Fibroblast of lung (primary cell): ENCODE data around the gene HECTD2. TPM values are rescaled to one million over a fixed set of nuclear protein-coding genes. Genes with fewer than 3 reads are reported as not detected.
"Not testable (repeated sequence)": the region's sequence is repeated elsewhere in the genome, so short reads cannot be mapped to it uniquely, and the experiment has no call there.

Experiments
- DNase-seq, 2 donors: peaks; one replicate each; pipeline versions ENCODE4 v3.0.0 to v3.0.0-alpha.2; 2010; ENCODE audit warnings: low read depth in 2 of 2
- H2AFZ ChIP-seq: 2 replicates; pipeline ENCODE4 v1.5.1; 2012; ENCODE audit warnings: low read length, control low read depth, inconsistent platforms
- H3K27ac ChIP-seq: 2 replicates; pipeline ENCODE4 v1.5.1; 2011; ENCODE audit warnings: low read length, control low read depth; ENCODE audit not compliant: insufficient read depth
- H3K27me3 ChIP-seq: 2 replicates; pipeline ENCODE4 v1.5.1; 2011; ENCODE audit warnings: mild to moderate bottlenecking, low read length; ENCODE audit not compliant: control insufficient read depth, insufficient read depth
- H3K36me3 ChIP-seq: 2 replicates; pipeline ENCODE4 v1.5.1; 2011; ENCODE audit warnings: low read length; ENCODE audit not compliant: control insufficient read depth, insufficient read depth
- H3K4me1 ChIP-seq: 2 replicates; pipeline ENCODE4 v1.5.1; 2011; ENCODE audit warnings: low read length; ENCODE audit not compliant: control insufficient read depth, insufficient read depth; ENCODE audit errors: extremely low read depth
- H3K4me2 ChIP-seq: 2 replicates; pipeline ENCODE4 v1.5.1; 2011; ENCODE audit warnings: low read length, control low read depth; ENCODE audit not compliant: insufficient read depth; ENCODE audit errors: extremely low read depth
- H3K4me3 ChIP-seq, 4 experiments: fragments of 200-600 bp in 1 of 4; sonication (generic) in 1 of 4; replicated peaks in 1 of 4; 2 replicates each; pipeline ENCODE4 v1.5.1; 2011 to 2016; ENCODE audit warnings: low read length in 4 of 4, low read depth in 3 of 4, mild to moderate bottlenecking in 3 of 4, control low read depth in 2 of 4, inconsistent platforms in 1 of 4, mixed read lengths in 1 of 4; ENCODE audit not compliant: insufficient read depth in 1 of 4; ENCODE audit errors: control extremely low read depth in 1 of 4
- H3K79me2 ChIP-seq: 2 replicates; pipeline ENCODE4 v1.5.1; 2012; ENCODE audit warnings: mild to moderate bottlenecking, low read length, inconsistent platforms; ENCODE audit not compliant: control insufficient read depth, insufficient read depth
- H3K9ac ChIP-seq: 2 replicates; pipeline ENCODE4 v1.5.1; 2011; ENCODE audit warnings: mild to moderate bottlenecking, low read length, control low read depth; ENCODE audit not compliant: insufficient read depth
- H3K9me3 ChIP-seq: 2 replicates; pipeline ENCODE4 v1.5.1; 2012; ENCODE audit warnings: low read depth, low read length; ENCODE audit not compliant: control insufficient read depth, insufficient read depth
- H4K20me1 ChIP-seq: 2 replicates; pipeline ENCODE4 v1.5.1; 2011; ENCODE audit warnings: low read length; ENCODE audit not compliant: control insufficient read depth, insufficient read depth; ENCODE audit errors: extremely low read depth
- EZH2 ChIP-seq: IDR thresholded peaks from 2 replicates; pipeline ENCODE4 v1.5.1; 2012; ENCODE audit warnings: low read length, control low read depth, mild to moderate bottlenecking; ENCODE audit errors: missing control alignments
- polyA plus RNA-seq, 2 donors: library from polyadenylated mRNA; depleted of rRNA in 1 of 2; stranded (reverse) in 1 of 2; unstranded in 1 of 2; fragments of >200 nt; gene quantifications; 2 replicates each; pipeline ENCODE4 v1.2.1, GENCODE V29; 2011 to 2012; ENCODE audit warnings: missing spikeins in 1 of 2
- total RNA-seq: library from RNA; depleted of rRNA; stranded (reverse); fragments of >200 nt; gene quantifications from 2 replicates; pipeline ENCODE4 v1.2.1, GENCODE V29; 2014
- TF ChIP-seq, protein P1 (sequence below), 2 donors: IDR thresholded peaks in 1 of 2; conservative IDR thresholded peaks in 1 of 2; 1 replicate in 1 of 2; 2 replicates in 1 of 2; pipeline ENCODE4 v1.5.1; 2011 to 2012; ENCODE audit warnings: low read length in 2 of 2, control low read depth in 1 of 2, inconsistent platforms in 1 of 2, low read depth in 1 of 2, mild to moderate bottlenecking in 1 of 2

Gene HECTD2
- total and polyA plus RNA-seq, 2 donors (not counting 1 experiment from before 2014, with no cell fraction given), result 7.6 to 8.3 TPM

DNA sequence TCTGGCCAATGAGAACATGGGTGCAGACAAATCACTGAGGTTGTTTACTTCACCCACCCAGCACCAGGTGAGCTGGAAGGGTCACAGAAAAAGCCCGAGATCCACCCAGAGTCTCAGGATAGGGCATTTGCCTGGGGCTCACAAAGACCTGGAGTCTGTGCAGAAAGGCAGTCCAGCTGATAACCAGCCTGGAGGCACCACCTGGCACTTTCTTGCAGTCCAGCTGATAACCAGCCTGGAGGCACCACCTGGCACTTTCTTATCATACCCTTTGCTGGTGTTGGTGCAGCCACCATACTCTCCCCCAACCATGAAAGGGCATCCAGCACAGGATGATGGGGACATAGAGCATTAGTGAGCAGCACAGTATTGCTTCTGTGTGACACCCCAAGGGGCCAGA lies 118.6 kb downstream of the HECTD2 start:
- Histone ChIP-seq H3K79me2 (no peaks in the 10 kb centered on the region), H3K27me3 (no peaks in the 10 kb centered on the region), H4K20me1 (no peaks in the 10 kb centered on the region), H3K4me3 (no peak overlapping the region), H3K36me3 (no peaks in the 10 kb centered on the region), H3K4me1 (no peaks in the 10 kb centered on the region), H3K27ac (no peak overlapping the region), H2AFZ (no peak overlapping the region), H3K9ac (no peak overlapping the region), H3K4me2 (no peak overlapping the region), H3K9me3 (no peaks in the 10 kb centered on the region)
- TF ChIP-seq, protein P1, sequence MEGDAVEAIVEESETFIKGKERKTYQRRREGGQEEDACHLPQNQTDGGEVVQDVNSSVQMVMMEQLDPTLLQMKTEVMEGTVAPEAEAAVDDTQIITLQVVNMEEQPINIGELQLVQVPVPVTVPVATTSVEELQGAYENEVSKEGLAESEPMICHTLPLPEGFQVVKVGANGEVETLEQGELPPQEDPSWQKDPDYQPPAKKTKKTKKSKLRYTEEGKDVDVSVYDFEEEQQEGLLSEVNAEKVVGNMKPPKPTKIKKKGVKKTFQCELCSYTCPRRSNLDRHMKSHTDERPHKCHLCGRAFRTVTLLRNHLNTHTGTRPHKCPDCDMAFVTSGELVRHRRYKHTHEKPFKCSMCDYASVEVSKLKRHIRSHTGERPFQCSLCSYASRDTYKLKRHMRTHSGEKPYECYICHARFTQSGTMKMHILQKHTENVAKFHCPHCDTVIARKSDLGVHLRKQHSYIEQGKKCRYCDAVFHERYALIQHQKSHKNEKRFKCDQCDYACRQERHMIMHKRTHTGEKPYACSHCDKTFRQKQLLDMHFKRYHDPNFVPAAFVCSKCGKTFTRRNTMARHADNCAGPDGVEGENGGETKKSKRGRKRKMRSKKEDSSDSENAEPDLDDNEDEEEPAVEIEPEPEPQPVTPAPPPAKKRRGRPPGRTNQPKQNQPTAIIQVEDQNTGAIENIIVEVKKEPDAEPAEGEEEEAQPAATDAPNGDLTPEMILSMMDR (conservative IDR thresholded peaks at IDR 0.05 in 1 of 2, IDR thresholded peaks at IDR 0.05 in 1 of 2; ENCODE audit: low read depth in 1 of 2, low read length in 2 of 2), result no peak
- no peak for TF ChIP-seq EZH2
- no peak for DNase-seq

DNA sequence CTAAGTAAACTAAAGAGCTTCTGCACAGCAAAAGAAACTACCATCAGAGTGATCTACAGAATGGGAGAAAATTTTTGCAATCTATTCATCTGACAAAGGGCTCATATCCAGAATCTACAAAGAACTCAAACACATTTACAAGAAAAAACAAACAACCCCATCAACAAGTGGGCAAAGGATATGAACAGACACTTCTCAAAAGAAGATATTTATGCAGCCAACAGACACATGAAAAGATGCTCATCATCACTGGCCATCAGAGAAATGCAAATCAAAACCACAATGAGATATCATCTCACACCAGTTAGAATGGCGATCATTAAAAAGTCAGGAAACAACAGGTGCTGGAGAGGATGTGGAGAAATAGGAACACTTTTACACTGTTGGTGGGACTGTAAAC lies 124.6 kb downstream of the HECTD2 start:
- H4K20me1 ChIP-seq, result not testable (repeated sequence)

DNA sequence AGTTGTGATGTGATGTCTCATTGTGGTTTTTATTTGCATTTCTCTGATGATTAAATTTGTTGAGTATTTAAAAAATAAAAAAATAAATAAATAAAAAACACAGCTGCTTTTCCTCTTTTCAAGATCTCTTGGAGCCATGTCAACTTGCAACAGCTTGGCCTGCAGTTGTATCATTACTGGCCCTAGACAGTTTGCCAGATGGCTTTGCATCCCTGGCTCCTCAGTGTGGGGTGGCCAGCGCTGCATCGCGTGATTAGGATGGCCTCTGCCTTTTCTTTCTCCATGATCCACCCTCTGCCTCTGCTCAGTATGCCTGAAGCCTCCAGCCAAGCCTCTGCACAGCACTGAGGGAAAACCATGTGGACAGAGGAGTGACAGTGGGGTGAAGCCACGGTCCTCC lies 126.0 kb downstream of the HECTD2 start:
- Histone ChIP-seq H3K9me3 (no peaks in the 10 kb centered on the region), H3K27ac (peak overlapping the region; percentile 39), H3K4me1 (peaks cover 9% of the 10 kb centered on the region), H4K20me1 (no peaks in the 10 kb centered on the region), H3K4me3 (no peak overlapping the region), H3K27me3 (no peaks in the 10 kb centered on the region), H3K9ac (no peak overlapping the region), H2AFZ (no peak overlapping the region), H3K79me2 (no peaks in the 10 kb centered on the region), H3K36me3 (no peaks in the 10 kb centered on the region), H3K4me2 (peak overlapping the region; percentile 38)
- TF ChIP-seq, protein P1 (conservative IDR thresholded peaks at IDR 0.05 in 1 of 2, IDR thresholded peaks at IDR 0.05 in 1 of 2; ENCODE audit: low read depth in 1 of 2, low read length in 2 of 2), result no peak
- TF ChIP-seq EZH2, result no peak
- peak; percentile 58 to 81 for DNase-seq

More for the DNA sequence above, 124.6 kb downstream of the HECTD2 start:
- H3K27ac ChIP-seq, H3K9ac ChIP-seq, DNase-seq, H3K9me3 ChIP-seq, H3K27me3 ChIP-seq, H3K4me2 ChIP-seq, H3K4me1 ChIP-seq, H2AFZ ChIP-seq, H3K36me3 ChIP-seq, H3K4me3 ChIP-seq, H3K79me2 ChIP-seq: not testable (repeated sequence)
